WTC11 (cell line): ENCODE results near the gene DCLK2. TPM values are rescaled to one million over a fixed set of nuclear protein-coding genes. Genes with fewer than 3 reads are reported as not detected.

Experiments used
- ATAC-seq: fragments of 200-7000 bp; cut with Tn5 transposase; 2 replicates; pipeline ENCODE4 v1.10.0; 2021; ENCODE audit warnings: mild to moderate bottlenecking, moderate library complexity
- CTCF ChIA-PET: fragments of 300-600 bp; sonication (Branson Sonifier 250); formaldehyde crosslinking; loops from one replicate; lab custom pipeline; 2021; ENCODE audit warnings: antibody characterized with exemption; lab: Charles Lee
- POLR2A ChIA-PET: fragments of 350-600 bp; sonication (Branson Sonifier 250); formaldehyde crosslinking; loops from one replicate; lab custom pipeline; 2021; ENCODE audit warnings: antibody characterized with exemption; lab: Charles Lee
- DNase-seq: peaks from one replicate; pipeline ENCODE4 v3.0.0; 2021; ENCODE audit warnings: low spot score
- H3K27ac Mint-ChIP-seq: 2 replicates; pipeline ENCODE4 v1.8.0; 2021; ENCODE audit warnings: mixed read lengths
- H3K27me3 Mint-ChIP-seq: 2 replicates; pipeline ENCODE4 v1.8.0; 2021; ENCODE audit warnings: low read depth, mild to moderate bottlenecking, moderate library complexity, mixed read lengths
- H3K36me3 Mint-ChIP-seq: 2 replicates; pipeline ENCODE4 v1.8.0; 2021; ENCODE audit warnings: mixed read lengths
- H3K4me1 Mint-ChIP-seq: 2 replicates; pipeline ENCODE4 v1.8.0; 2022; ENCODE audit warnings: mixed read lengths
- H3K4me3 Mint-ChIP-seq: 2 replicates; pipeline ENCODE4 v1.8.0; 2021; ENCODE audit warnings: mild to moderate bottlenecking, moderate library complexity, mixed read lengths
- H3K9me3 Mint-ChIP-seq: 2 replicates; pipeline ENCODE4 v1.8.0; 2021; ENCODE audit warnings: mixed read lengths
- AR ChIP-seq: fragments of 250-450 bp; sonication (Bioruptor Pico); IDR thresholded peaks from 2 replicates; pipeline ENCODE4 v1.9.0; 2021; ENCODE audit warnings: mild to moderate bottlenecking
- ARID4B ChIP-seq: sonication (generic); formaldehyde crosslinking; IDR thresholded peaks from 2 replicates; pipeline ENCODE4 v1.8.0; 2023; ENCODE audit warnings: missing genetic modification reagents, mild to moderate bottlenecking, borderline replicate concordance
- ATF6 ChIP-seq: sonication (generic); formaldehyde crosslinking; IDR thresholded peaks from 2 replicates; pipeline ENCODE4 v1.8.1; 2023; ENCODE audit warnings: mild to moderate bottlenecking, missing genetic modification reagents
- CBFB ChIP-seq: sonication (generic); formaldehyde crosslinking; IDR thresholded peaks from 2 replicates; pipeline ENCODE4 v1.8.1; 2022; ENCODE audit warnings: mild to moderate bottlenecking, low read depth, missing genetic modification reagents
- CTCF ChIP-seq: fragments of 200-600 bp; IDR thresholded peaks from 2 replicates; pipeline ENCODE4 v1.8.0; 2022; ENCODE audit warnings: antibody characterized with exemption
- E2F4 ChIP-seq: sonication (generic); formaldehyde crosslinking; IDR thresholded peaks from 2 replicates; pipeline ENCODE4 v1.8.1; 2022; ENCODE audit warnings: low read depth, mild to moderate bottlenecking, moderate library complexity, missing genetic modification reagents, borderline replicate concordance
- EMX1 ChIP-seq: fragments of 250-450 bp; sonication (Bioruptor Pico); IDR thresholded peaks from 2 replicates; pipeline ENCODE4 v1.8.0; 2021; ENCODE audit warnings: mild to moderate bottlenecking
- GABPB1 ChIP-seq: sonication (generic); formaldehyde crosslinking; IDR thresholded peaks from 2 replicates; pipeline ENCODE4 v1.8.1; 2023; ENCODE audit warnings: mild to moderate bottlenecking, missing genetic modification reagents
- HMGA2 ChIP-seq: fragments of 250-450 bp; sonication (Bioruptor Pico); IDR thresholded peaks from 2 replicates; pipeline ENCODE4 v1.4.0; 2021; ENCODE audit warnings: mild to moderate bottlenecking, moderate library complexity
- TP53 ChIP-seq: sonication (generic); formaldehyde crosslinking; IDR thresholded peaks from 2 replicates; pipeline ENCODE4 v1.8.1; 2023; ENCODE audit warnings: mild to moderate bottlenecking, missing genetic modification reagents
- ZNF121 ChIP-seq: sonication (generic); formaldehyde crosslinking; IDR thresholded peaks from 2 replicates; pipeline ENCODE4 v1.8.0; 2023; ENCODE audit warnings: missing genetic modification reagents
- ZNF219 ChIP-seq: sonication (generic); formaldehyde crosslinking; IDR thresholded peaks from 2 replicates; pipeline ENCODE4 v1.8.0; 2023; ENCODE audit warnings: missing genetic modification reagents, mild to moderate bottlenecking, borderline replicate concordance
- ZNF317 ChIP-seq: sonication (generic); formaldehyde crosslinking; IDR thresholded peaks from 2 replicates; pipeline ENCODE4 v1.8.1; 2023; ENCODE audit warnings: low read depth, mild to moderate bottlenecking, moderate library complexity, missing genetic modification reagents, borderline replicate concordance
- ZNF396 ChIP-seq: fragments of 250-450 bp; sonication (Bioruptor Pico); IDR thresholded peaks from 2 replicates; pipeline ENCODE4 v1.8.0; 2021; ENCODE audit warnings: mild to moderate bottlenecking, moderate library complexity, borderline replicate concordance
- ZNF416 ChIP-seq: fragments of 250-450 bp; sonication (Bioruptor Pico); IDR thresholded peaks from 2 replicates; pipeline ENCODE4 v1.9.0; 2021; ENCODE audit warnings: mild to moderate bottlenecking, inconsistent platforms
- ZNF671 ChIP-seq: fragments of 250-450 bp; sonication (Bioruptor Pico); IDR thresholded peaks from 2 replicates; pipeline ENCODE4 v1.8.0; 2021; ENCODE audit warnings: mild to moderate bottlenecking
- total RNA-seq: library from RNA; stranded (reverse); gene quantifications from 3 replicates; pipeline ENCODE4 v1.2.3, GENCODE V29; 2021

DCLK2 gene
- total RNA-seq, 1 experiment from 2014 or later = 0.17 TPM

GRCh38 chr4:150278206-150278605 lies 200.0 kb downstream of the DCLK2 start:
- ChIA-PET POLR2A (no interaction called here), CTCF (no interaction called here)
- no peak for TF ChIP-seq ZNF317 (CRISPR knock-in tag)
- Mint-ChIP-seq H3K36me3 (peaks cover 32% of the 10 kb centered on the region), H3K9me3 (peaks cover 6% of the 10 kb centered on the region; the same call in 1 of the 2 replicates), H3K4me1 (no peaks in the 10 kb centered on the region), H3K27me3 (no peaks in the 10 kb centered on the region), H3K27ac (no peak overlapping the region), H3K4me3 (no peak overlapping the region)
- no peak; the same call in 1 of the 2 replicates for ATAC-seq
- no peak for DNase-seq

GRCh38 chr4:150280081-150280895 lies 202.0 kb downstream of the DCLK2 start:
- DNase-seq (no peak), ATAC-seq (no peak; the same call in 1 of the 2 replicates)
- H3K9me3 Mint-ChIP-seq = peaks cover 6% of the 10 kb centered on the region; the same call in 1 of the 2 replicates
- POLR2A ChIA-PET = interaction anchor here (0.6 kb wide), 1 partner anchor 19 kb away, joined by 4 read pairs; no protein-coding TSS in a partner anchor
- H3K4me1 Mint-ChIP-seq = no peaks in the 10 kb centered on the region
- TF ChIP-seq ARID4B (CRISPR knock-in tag) = no peak
- no peak for TF ChIP-seq ZNF416 (CRISPR knock-in tag)
- TF ChIP-seq E2F4 = no peak
- no peak for TF ChIP-seq ZNF219 (CRISPR knock-in tag)
- TF ChIP-seq EMX1 = no peak
- no peak for TF ChIP-seq ZNF317 (CRISPR knock-in tag)
- TF ChIP-seq HMGA2 = no peak
- TF ChIP-seq GABPB1 (CRISPR knock-in tag) = no peak
- no peak for TF ChIP-seq CTCF
- TF ChIP-seq TP53 (CRISPR knock-in tag) = no peak
- no peak for TF ChIP-seq ZNF121
- TF ChIP-seq ZNF396 (CRISPR knock-in tag) = no peak
- no peak for TF ChIP-seq ATF6
- TF ChIP-seq ZNF671 (CRISPR knock-in tag) = no peak
- no peak for TF ChIP-seq CBFB
- no peak for TF ChIP-seq AR
- no peak overlapping the region for H3K4me3 Mint-ChIP-seq
- H3K27me3 Mint-ChIP-seq = no peaks in the 10 kb centered on the region
- CTCF ChIA-PET = interaction anchor here (1.7 kb wide), 1 partner anchor 15 kb away, joined by 4 read pairs; no protein-coding TSS in a partner anchor
- peak overlapping the region; percentile 48; the same call in 1 of the 2 replicates for H3K27ac Mint-ChIP-seq
- H3K36me3 Mint-ChIP-seq = peaks cover 30% of the 10 kb centered on the region
